Measurements from ENCODE around the gene PDSS1. TPM values are rescaled to one million over a fixed set of nuclear protein-coding genes. Genes with fewer than 3 reads are reported as not detected.
"Not testable (repeated sequence)": the region's sequence is repeated elsewhere in the genome, so short reads cannot be mapped to it uniquely, and the experiment has no call there.

PDSS1 gene
- polyA plus RNA-seq, 3 donors, result 12.1 to 13.1 (median 12.6) TPM

DNA sequence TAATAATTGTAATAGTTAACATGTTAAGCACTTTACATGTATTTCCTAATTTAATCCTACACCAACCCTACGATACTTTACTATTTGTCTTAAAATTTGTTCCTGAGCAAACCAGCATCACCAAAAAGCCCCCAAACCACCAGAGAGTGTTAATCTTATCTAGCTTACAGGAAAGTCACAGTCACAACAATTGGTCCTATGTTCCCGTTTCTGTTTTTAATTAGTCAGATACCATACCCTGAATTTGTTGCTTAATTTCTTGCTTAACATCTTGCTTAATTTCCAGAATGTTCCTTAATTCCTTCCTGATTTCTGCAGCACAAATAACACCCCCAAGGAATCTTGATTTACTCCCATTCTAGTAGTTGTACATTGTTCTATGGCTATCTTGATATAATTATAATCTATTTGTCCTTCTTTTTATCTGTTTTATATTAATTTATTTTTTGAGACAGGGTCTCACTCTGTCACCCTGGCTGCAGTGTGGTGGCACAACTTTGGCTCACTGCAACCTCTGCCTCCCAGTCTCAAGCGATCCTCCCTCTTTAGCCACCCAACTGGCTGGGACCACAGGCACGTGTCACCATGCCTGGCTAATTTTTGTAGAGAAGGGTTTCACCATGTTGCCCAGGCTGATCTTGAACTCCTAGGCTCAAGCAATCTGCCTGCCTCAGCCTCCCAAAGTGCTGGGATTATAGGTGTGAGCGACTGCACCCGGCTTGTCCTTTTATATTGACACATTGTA lies 6.6 kb upstream of the PDSS1 start:
- no peaks in the 10 kb centered on the region for H3K79me2 ChIP-seq (ENCODE audit: insufficient read depth, low read length)
- H3K4me1 ChIP-seq (ENCODE audit: control insufficient read depth in 1 of 2, insufficient read depth in 2 of 2, low read length in 2 of 2), result peaks cover 36 to 50% of the 10 kb centered on the region in 2 donors
- peak overlapping the region; percentile 35 for H3K4me2 ChIP-seq (replicated peaks; ENCODE audit: extremely low read depth, low read length, poor library complexity, severe bottlenecking)
- H3K4me3 ChIP-seq (replicated peaks in 1 of 3; ENCODE audit: low read depth in 2 of 3, low read length in 3 of 3), result peak overlapping the region in 1 of 3 experiments; percentile 37
- H3K4me1 Mint-ChIP-seq, result peaks cover 47% of the 10 kb centered on the region
- peak overlapping the region in 1 of 2 donors; percentile 85 for H3K4me3 Mint-ChIP-seq
- TF ChIP-seq, protein P1, sequence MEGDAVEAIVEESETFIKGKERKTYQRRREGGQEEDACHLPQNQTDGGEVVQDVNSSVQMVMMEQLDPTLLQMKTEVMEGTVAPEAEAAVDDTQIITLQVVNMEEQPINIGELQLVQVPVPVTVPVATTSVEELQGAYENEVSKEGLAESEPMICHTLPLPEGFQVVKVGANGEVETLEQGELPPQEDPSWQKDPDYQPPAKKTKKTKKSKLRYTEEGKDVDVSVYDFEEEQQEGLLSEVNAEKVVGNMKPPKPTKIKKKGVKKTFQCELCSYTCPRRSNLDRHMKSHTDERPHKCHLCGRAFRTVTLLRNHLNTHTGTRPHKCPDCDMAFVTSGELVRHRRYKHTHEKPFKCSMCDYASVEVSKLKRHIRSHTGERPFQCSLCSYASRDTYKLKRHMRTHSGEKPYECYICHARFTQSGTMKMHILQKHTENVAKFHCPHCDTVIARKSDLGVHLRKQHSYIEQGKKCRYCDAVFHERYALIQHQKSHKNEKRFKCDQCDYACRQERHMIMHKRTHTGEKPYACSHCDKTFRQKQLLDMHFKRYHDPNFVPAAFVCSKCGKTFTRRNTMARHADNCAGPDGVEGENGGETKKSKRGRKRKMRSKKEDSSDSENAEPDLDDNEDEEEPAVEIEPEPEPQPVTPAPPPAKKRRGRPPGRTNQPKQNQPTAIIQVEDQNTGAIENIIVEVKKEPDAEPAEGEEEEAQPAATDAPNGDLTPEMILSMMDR (IDR thresholded peaks at IDR 0.05), result no peak
- peak overlapping the region; percentile 79 to 93 (median 87) for H3K27ac Mint-ChIP-seq
- H4K20me1 ChIP-seq (ENCODE audit: insufficient read depth, low read length), result no peaks in the 10 kb centered on the region
- H3K9ac ChIP-seq (ENCODE audit: insufficient read depth, low read length, poor library complexity, severe bottlenecking), result no peak overlapping the region
- H3K9me3 Mint-ChIP-seq, result peaks cover 0 to 2% (median 0%) of the 10 kb centered on the region in 7 donors
- DNase-seq, result peak; percentile 53 to 86 (median 70)
- H3K27ac ChIP-seq (ENCODE audit: low read depth in 1 of 2, low read length in 2 of 2), result peak overlapping the region; percentile 75 to 83
- no peaks in the 10 kb centered on the region for H3K27me3 ChIP-seq (ENCODE audit: control insufficient read depth in 2 of 2, insufficient read depth in 2 of 2, low read length in 2 of 2)
- no peaks in the 10 kb centered on the region for H3K36me3 Mint-ChIP-seq
- 50% methylated on average over 3 of the region's 6 CpGs for WGBS (ENCODE audit: insufficient coverage)
- intact Hi-C loops (cut with micrococcal nuclease), result loop anchor here (10.0 kb wide), 2 partner anchors 86 to 174 kb away; partner anchors contain the start of gene ABI1 (in 2 of the 2)
- no peaks in the 10 kb centered on the region for H3K9me3 ChIP-seq (replicated peaks in 1 of 2; ENCODE audit: control insufficient read depth in 1 of 2, insufficient read depth in 1 of 2, low read length in 2 of 2)
- peaks cover 0 to 1% (median 0%) of the 10 kb centered on the region in 3 donors for H3K27me3 Mint-ChIP-seq (ENCODE audit: low read depth in 3 of 3)
- H3K36me3 ChIP-seq (replicated peaks in 1 of 2; ENCODE audit: control insufficient read depth in 1 of 2, insufficient read depth in 2 of 2, low read length in 2 of 2), result no peaks in the 10 kb centered on the region
- no peak overlapping the region for H2AFZ ChIP-seq (ENCODE audit: insufficient read depth, low read depth, low read length, poor library complexity, severe bottlenecking)

DNA sequence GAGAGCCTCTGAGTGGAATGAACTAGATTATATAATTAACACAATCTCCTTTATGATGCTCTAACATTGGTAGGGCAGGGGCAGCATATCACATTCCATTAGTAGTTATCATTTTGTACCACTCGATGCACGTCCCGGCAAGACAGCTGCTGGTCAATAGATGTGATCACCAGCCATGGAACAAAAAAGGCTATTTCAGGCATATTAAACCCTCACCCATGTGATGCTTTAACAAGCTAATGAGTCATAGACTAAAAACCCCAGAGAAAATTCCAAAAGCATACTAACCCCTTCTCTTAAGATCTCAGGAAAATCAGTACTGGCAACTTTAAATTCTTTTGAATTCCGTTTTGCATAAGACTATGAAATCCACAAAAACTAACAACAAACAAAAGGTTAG lies 3.0 kb upstream of the PDSS1 start:
- H3K27me3 ChIP-seq (ENCODE audit: control insufficient read depth in 2 of 2, insufficient read depth in 2 of 2, low read length in 2 of 2); H3K27me3 Mint-ChIP-seq (ENCODE audit: low read depth in 3 of 3); H3K27ac ChIP-seq (ENCODE audit: low read depth in 1 of 2, low read length in 2 of 2); H3K4me2 ChIP-seq (replicated peaks; ENCODE audit: extremely low read depth, low read length, poor library complexity, severe bottlenecking); H3K36me3 ChIP-seq (replicated peaks in 1 of 2; ENCODE audit: control insufficient read depth in 1 of 2, insufficient read depth in 2 of 2, low read length in 2 of 2); H3K4me3 ChIP-seq (replicated peaks in 1 of 3; ENCODE audit: low read depth in 2 of 3, low read length in 3 of 3); H3K9ac ChIP-seq (ENCODE audit: insufficient read depth, low read length, poor library complexity, severe bottlenecking); H3K4me3 Mint-ChIP-seq; H3K9me3 ChIP-seq (replicated peaks in 1 of 2; ENCODE audit: control insufficient read depth in 1 of 2, insufficient read depth in 1 of 2, low read length in 2 of 2); H3K36me3 Mint-ChIP-seq; H3K27ac Mint-ChIP-seq; H3K9me3 Mint-ChIP-seq; H4K20me1 ChIP-seq (ENCODE audit: insufficient read depth, low read length); H2AFZ ChIP-seq (ENCODE audit: insufficient read depth, low read depth, low read length, poor library complexity, severe bottlenecking): not testable (repeated sequence)
- intact Hi-C loops (cut with micrococcal nuclease), result loop anchor here (10.0 kb wide), 2 partner anchors 90 to 170 kb away; partner anchors contain the start of gene ABI1 (in 2 of the 2)
- peaks cover 67% of the 10 kb centered on the region for H3K4me1 Mint-ChIP-seq
- peak in 1 of 3 donors; percentile 44 for DNase-seq
- no CpG with 5 or more reads among the region's 4 CpGs for WGBS (ENCODE audit: insufficient coverage)
- Histone ChIP-seq H3K79me2 (ENCODE audit: insufficient read depth, low read length) (peaks cover 21% of the 10 kb centered on the region), H3K4me1 (ENCODE audit: control insufficient read depth in 1 of 2, insufficient read depth in 2 of 2, low read length in 2 of 2) (peaks cover 59 to 66% of the 10 kb centered on the region in 2 donors)

Measured in CD14-positive monocyte (primary cell).